Measurements from ENCODE around the gene PKD1L1. TPM values are rescaled to one million over a fixed set of nuclear protein-coding genes. Genes with fewer than 3 reads are reported as not detected.
"Not testable (repeated sequence)": the region's sequence is repeated elsewhere in the genome, so short reads cannot be mapped to it uniquely, and the experiment has no call there.

PKD1L1 gene
- total RNA-seq, 1 donor from 2014 or later = 0.12 TPM

DNA sequence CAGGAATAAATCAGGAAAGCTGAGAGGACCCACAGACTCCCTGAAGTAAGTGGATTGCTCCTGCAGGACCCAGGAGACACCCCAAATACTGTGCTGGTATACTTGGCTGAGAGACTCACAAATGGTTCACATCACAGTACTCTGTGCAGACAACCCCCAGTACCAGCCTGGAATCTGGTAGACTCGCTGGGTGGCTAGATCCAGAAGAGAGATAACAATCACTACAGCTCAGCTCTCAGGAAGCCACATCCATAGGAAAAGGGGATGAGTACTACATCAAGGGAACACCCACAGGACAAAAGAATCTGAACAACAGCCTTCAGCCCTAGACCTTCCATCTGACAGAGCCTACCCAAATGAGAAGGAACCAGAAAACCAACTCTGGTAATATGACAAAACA lies 31.8 kb downstream of the PKD1L1 start:
- peaks cover 29% of the 10 kb centered on the region for H3K27me3 Mint-ChIP-seq
- H3K4me1 Mint-ChIP-seq; H3K36me3 Mint-ChIP-seq (ENCODE audit: low read depth); intact Hi-C loops (cut with micrococcal nuclease); DNase-seq; H3K9me3 Mint-ChIP-seq; H3K4me3 Mint-ChIP-seq; H3K27ac Mint-ChIP-seq: not testable (repeated sequence)

DNA sequence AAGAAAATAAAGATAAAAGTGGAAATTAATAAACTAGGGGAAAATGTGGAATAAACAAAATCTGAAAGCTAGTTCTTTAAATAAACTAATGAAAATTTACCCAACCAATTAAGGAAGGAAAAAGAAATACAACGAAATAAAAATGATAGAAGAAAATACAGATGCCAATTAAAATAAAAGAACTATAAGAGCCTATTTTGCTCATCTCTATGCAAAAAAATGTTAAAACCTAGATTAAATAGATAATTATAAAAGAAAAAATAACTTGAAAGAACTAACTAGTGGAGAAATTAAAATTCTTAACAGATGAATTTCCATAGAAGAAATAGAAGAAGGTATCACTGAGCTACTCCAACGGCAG lies 32.7 kb downstream of the PKD1L1 start:
- intact Hi-C loops (cut with micrococcal nuclease) = no loop called here
- no peaks in the 10 kb centered on the region for H3K36me3 Mint-ChIP-seq (ENCODE audit: low read depth)
- no peaks in the 10 kb centered on the region for H3K9me3 Mint-ChIP-seq
- no peaks in the 10 kb centered on the region for H3K4me1 Mint-ChIP-seq
- no peak for DNase-seq
- peaks cover 25% of the 10 kb centered on the region for H3K27me3 Mint-ChIP-seq
- H3K4me3 Mint-ChIP-seq = no peak overlapping the region
- no peak overlapping the region for H3K27ac Mint-ChIP-seq

DNA sequence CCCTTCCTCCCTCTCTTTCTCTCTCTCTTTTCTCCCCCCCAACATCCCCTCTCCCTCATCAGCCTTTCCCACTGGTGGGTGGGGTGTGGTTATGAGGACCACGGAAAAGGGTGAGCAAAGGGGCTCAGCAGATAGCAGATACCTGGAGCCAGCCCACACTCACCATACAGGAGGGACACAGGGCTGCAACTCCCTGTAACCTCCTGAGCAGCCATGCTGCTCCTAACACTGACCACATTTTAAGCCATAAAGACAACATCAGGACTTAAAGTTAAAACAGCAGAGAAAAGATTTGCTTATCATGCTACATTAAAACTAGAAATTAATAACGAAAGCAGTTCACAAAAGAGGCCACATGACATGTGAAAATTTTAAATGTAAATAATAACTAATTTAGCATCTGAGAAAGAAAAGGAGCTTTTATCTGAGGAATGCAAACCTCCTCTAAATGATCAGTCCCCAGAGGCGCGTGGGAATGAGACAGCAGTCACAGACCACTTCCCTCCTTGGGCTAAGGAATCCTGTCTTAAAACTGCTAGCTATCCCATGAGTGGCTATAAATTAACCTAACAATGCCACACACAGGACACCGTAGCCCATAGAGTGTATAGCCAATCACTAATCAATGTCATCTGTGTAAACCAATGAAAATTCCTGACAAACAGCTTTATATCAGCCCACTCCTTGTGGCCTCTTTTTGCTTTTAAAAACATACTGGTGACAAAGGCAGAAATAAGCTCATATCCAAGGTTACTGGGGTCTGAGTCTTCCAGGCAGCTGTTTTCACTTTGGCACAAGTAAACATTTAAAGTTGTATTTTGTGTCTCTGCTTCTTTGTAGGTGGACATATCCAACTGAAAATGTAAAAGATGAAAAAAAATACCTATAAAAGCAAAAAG lies 33.3 kb downstream of the PKD1L1 start:
- Mint-ChIP-seq H3K27me3 (peaks cover 25% of the 10 kb centered on the region), H3K27ac (no peak overlapping the region), H3K4me1 (no peaks in the 10 kb centered on the region), H3K4me3 (no peak overlapping the region), H3K9me3 (no peaks in the 10 kb centered on the region), H3K36me3 (ENCODE audit: low read depth) (no peaks in the 10 kb centered on the region)
- no peak for DNase-seq
- intact Hi-C loops (cut with micrococcal nuclease) = no loop called here

DNA sequence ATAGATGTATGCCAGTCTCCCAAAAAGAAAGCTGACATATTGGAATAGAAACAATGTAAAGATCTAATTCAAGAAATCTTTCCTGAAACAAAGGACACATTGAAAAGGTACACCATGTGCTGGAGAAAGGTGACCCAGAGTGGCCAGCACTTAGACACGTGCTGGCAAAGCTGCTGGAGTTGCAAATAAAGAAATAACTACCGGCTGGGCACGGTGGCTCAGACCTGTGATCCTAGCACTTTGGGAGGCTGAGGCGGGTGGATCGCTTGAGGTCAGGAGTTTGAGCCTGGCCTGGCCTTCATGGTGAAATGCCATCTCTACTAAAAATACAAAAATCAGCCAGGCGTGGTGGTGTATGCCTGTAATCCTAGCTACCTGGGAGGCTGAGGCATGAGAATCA lies 35.9 kb downstream of the PKD1L1 start:
- Mint-ChIP-seq H3K27me3 (peaks cover 19% of the 10 kb centered on the region), H3K4me3 (no peak overlapping the region), H3K4me1 (no peaks in the 10 kb centered on the region), H3K27ac (no peak overlapping the region), H3K36me3 (ENCODE audit: low read depth) (no peaks in the 10 kb centered on the region), H3K9me3 (no peaks in the 10 kb centered on the region)
- intact Hi-C loops (cut with micrococcal nuclease) = no loop called here
- DNase-seq = no peak

DNA sequence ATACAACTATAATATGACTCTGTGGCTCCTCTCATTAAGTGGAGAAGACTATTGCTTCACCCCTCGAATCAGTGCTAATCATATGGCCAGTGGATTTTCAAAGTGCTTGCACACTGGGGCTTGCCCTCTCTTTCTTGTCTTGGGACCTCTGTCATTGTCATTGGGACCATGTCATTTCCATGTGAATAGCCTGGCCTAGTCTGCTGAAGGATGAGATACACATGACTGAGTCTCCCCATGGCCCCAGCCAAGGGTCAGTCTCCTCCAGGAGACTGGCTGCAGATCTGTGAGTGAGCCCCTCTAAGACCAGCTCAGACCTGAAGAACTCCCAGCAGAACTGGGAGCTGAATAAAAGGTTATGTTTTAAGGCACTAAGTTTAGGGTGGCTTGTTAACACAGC lies 39.5 kb downstream of the PKD1L1 start:
- Mint-ChIP-seq H3K4me3 (no peak overlapping the region), H3K27me3 (peaks cover 6% of the 10 kb centered on the region), H3K4me1 (no peaks in the 10 kb centered on the region), H3K9me3 (no peaks in the 10 kb centered on the region), H3K27ac (no peak overlapping the region), H3K36me3 (ENCODE audit: low read depth) (no peaks in the 10 kb centered on the region)
- intact Hi-C loops (cut with micrococcal nuclease) = no loop called here
- no peak for DNase-seq

DNA sequence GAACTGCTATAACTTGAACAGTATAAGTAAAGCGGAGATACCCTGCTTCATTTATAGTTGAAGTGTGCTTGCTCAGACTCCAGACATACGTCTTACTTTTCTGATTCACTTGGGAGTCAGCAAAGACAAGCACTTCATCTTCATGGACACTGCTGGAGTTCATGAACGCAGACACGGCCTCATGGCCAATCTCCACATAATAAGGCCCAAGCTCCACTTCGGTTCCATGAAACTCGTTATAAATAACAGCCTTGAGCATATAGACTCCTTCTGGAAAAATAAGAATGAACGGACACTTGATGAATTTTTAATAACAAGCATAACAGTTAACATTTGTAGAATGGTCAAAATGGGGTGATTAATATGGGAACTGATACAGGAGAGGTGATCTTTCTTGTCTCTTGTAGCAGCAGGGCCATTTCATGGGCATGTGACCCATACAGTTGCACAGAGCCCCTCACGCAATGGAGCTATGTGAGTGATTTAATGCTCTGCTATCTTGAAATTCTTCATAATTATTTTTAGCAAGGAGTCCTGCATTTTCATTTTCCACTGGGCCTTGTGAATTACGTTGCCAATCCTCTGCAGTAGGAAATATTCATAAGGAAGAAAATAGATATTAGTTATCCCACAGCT lies 40.2 kb downstream of the PKD1L1 start:
- Mint-ChIP-seq H3K27me3 (peaks cover 4% of the 10 kb centered on the region), H3K4me1 (no peaks in the 10 kb centered on the region), H3K4me3 (no peak overlapping the region), H3K36me3 (ENCODE audit: low read depth) (no peaks in the 10 kb centered on the region), H3K27ac (no peak overlapping the region), H3K9me3 (no peaks in the 10 kb centered on the region)
- DNase-seq = no peak
- intact Hi-C loops (cut with micrococcal nuclease) = no loop called here

DNA sequence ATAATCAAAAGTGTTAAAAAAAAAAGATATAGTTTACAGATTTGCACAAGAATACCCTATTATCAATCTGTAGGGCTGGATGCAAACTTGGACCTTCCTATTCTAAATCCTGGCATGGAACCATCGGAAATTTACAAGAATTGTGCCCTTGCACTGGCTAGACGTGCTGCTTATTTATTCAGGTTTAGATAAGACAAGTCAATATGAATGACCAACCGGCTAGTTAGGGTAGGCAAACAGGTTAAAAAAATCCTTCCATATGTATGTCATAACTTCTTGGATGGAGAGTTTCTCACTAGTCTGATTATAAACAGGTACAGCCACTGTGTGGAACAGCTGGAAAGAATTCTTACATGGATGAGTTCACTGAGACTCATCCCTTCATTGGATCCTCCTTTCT lies 41.4 kb downstream of the PKD1L1 start:
- no peaks in the 10 kb centered on the region for H3K27me3 Mint-ChIP-seq
- no peak overlapping the region for H3K27ac Mint-ChIP-seq
- intact Hi-C loops (cut with micrococcal nuclease) = no loop called here
- no peak overlapping the region for H3K4me3 Mint-ChIP-seq
- H3K4me1 Mint-ChIP-seq = no peaks in the 10 kb centered on the region
- no peaks in the 10 kb centered on the region for H3K9me3 Mint-ChIP-seq
- DNase-seq = no peak
- no peaks in the 10 kb centered on the region for H3K36me3 Mint-ChIP-seq (ENCODE audit: low read depth)

DNA sequence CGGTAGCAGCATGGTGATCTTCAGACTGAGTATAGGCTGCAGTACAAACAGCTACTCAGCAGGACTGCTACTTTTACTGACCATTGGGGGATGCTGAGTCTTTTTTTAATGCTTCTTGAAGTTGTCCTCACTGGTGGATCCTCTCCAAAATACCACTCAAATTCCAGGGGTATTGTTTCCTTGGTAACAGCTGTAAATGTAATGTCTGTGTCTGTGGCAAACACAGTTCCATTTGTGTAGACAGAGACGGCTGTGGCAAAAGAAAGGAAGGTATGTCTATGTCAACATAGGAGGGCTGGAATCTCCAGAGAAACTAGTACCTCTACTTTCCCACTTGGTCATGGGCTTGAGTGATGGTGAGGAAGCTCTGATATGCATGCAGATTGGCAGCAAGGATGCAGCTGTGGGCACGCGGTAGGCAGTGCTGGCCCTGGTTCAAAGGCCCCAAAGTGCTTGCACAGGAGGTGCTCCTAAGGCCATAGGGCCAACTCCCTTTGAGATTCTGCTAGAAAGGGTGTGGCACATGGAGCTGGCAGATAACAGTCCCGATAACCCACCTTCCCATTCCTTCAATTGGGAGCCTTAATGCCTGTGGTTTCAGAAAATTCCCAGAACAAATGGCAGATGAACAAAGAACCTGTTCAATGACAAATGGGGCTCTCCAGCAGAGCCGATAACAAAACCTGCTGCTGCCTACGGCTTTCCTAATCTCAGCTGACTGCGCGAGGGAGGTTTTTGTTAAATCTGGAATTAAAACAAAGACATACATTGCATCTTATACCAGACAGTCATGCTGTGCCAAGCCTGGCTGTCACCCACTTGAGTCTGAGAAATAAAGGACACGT lies 43.0 kb downstream of the PKD1L1 start:
- no peaks in the 10 kb centered on the region for H3K4me1 Mint-ChIP-seq
- H3K27ac Mint-ChIP-seq = no peak overlapping the region
- no peaks in the 10 kb centered on the region for H3K9me3 Mint-ChIP-seq
- H3K27me3 Mint-ChIP-seq = no peaks in the 10 kb centered on the region
- no peak for DNase-seq
- no peak overlapping the region for H3K4me3 Mint-ChIP-seq
- intact Hi-C loops (cut with micrococcal nuclease) = no loop called here
- no peaks in the 10 kb centered on the region for H3K36me3 Mint-ChIP-seq (ENCODE audit: low read depth)

DNA sequence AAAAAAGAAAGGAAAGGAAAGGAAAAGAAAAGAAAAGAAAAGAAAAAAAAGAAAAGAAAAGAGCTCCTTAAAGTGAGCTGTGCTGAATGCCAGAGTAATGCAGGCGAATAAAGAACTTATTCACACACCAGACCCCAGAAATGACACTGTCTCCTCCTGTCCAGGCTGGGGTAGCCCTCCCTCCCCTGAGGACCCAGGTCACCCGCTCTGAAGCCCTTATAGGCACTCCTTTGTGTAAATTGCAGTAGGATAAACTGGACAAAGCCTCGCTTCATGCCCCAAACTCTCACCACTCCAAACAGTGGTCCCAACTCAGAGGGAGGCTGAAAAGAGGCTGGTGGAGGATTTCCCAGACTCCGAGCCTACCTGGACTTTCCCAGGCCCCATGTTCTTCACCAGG lies 46.3 kb downstream of the PKD1L1 start:
- Mint-ChIP-seq H3K9me3 (no peaks in the 10 kb centered on the region), H3K36me3 (ENCODE audit: low read depth) (no peaks in the 10 kb centered on the region), H3K4me3 (no peak overlapping the region), H3K27me3 (peaks cover 7% of the 10 kb centered on the region), H3K4me1 (no peaks in the 10 kb centered on the region), H3K27ac (no peak overlapping the region)
- DNase-seq = no peak
- intact Hi-C loops (cut with micrococcal nuclease) = no loop called here

DNA sequence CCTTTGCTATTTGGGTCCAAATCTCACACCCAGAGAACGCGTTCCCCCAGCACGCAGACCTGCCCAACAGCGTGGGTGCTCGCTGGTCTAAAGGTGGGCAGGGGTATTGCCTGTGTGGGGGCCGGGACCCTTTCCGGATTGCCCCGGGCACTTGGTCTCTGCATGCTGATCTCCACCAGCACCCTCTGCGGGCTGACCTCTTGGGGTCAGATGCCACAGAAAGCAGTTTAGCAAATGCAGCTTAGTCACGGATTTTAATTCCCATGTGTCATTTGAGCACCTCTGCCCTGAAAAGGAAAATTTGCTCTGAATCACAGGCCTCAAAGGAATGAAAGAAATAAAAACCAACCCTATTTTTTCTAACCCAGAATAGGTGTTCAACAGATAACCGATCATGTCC lies 46.7 kb downstream of the PKD1L1 start:
- no peak overlapping the region for H3K4me3 Mint-ChIP-seq

DNA sequence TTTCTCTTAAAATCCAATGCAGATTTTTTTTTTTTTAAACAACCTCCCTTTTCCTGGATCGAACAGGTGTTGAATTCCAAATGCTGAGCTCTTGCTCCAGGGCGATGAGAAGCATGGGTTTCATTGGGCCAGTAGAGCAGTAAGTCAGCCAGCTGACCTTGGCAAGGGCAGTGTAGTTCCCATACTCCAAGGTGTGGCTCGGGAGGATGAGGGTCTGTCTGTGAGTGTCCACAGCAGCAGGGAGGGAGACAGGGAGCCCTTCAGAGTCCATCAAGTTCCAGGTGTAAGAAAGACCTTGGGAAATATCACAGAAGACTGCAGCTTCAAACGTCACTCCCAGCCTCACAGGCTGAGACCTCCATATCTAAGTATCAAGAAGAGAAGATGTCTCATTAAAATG lies 50.4 kb downstream of the PKD1L1 start:
- peaks cover 7% of the 10 kb centered on the region for H3K27me3 Mint-ChIP-seq
- intact Hi-C loops (cut with micrococcal nuclease) = no loop called here
- H3K4me1 Mint-ChIP-seq = no peaks in the 10 kb centered on the region
- H3K9me3 Mint-ChIP-seq = no peaks in the 10 kb centered on the region
- no peak overlapping the region for H3K4me3 Mint-ChIP-seq
- H3K36me3 Mint-ChIP-seq (ENCODE audit: low read depth) = no peaks in the 10 kb centered on the region
- DNase-seq = no peak
- no peak overlapping the region for H3K27ac Mint-ChIP-seq

More for the DNA sequence above, 46.7 kb downstream of the PKD1L1 start:
- peaks cover 7% of the 10 kb centered on the region for H3K27me3 Mint-ChIP-seq
- no peaks in the 10 kb centered on the region for H3K4me1 Mint-ChIP-seq
- no peaks in the 10 kb centered on the region for H3K36me3 Mint-ChIP-seq (ENCODE audit: low read depth)
- H3K9me3 Mint-ChIP-seq = no peaks in the 10 kb centered on the region
- intact Hi-C loops (cut with micrococcal nuclease) = no loop called here
- DNase-seq = no peak
- H3K27ac Mint-ChIP-seq = no peak overlapping the region

DNA sequence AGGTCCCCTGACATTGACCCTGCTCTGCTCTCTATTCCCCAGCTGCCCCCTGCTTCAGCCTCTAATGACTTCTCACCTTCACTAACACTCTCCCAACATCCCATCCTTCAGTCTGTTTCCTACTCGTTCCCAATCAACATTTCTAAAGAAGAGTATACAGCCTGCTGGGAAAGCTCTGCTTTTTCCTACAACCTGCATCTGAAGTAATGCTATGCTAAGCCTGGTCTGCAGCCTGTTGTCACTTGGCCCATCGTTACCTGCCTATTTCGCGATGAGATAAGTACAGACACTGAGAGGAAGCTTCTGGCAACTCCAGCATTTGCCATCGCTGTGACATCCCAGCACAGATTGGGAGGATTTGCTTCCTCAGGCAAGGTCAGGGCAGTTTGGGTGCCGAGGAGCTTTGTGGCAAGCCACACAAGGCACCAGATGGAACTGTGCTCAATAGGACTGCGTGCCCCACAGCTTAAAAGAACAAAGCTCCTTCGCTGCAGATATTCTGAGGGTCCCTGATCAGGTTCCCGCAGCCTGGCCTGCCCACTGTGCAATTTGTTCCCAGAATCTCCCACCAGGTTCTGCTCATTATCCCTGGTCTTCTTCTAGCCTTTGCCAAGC lies 51.4 kb downstream of the PKD1L1 start:
- Mint-ChIP-seq H3K36me3 (ENCODE audit: low read depth) (no peaks in the 10 kb centered on the region), H3K27me3 (peaks cover 7% of the 10 kb centered on the region)

DNA sequence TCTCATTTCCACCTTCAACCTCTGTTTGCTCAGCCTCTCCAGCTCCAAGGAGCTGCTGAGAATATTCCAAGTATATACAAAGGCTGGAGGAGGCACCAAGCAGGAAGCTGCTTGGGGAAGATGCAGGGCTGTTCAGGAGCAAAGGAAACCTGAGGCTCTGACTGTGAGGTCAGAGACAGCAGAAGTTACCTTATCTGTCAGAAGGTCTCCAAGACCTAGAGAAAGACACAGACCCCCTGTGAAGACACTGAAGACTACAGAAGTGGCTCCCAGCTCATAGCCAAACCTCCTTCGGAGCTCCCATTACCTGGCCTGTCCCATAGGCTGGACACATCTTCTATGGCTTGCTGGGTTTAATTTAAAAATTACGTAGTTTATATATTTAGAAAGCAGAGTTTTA lies 53.2 kb downstream of the PKD1L1 start:
- H3K27me3 Mint-ChIP-seq = peaks cover 7% of the 10 kb centered on the region
- H3K4me3 Mint-ChIP-seq = no peak overlapping the region
- H3K4me1 Mint-ChIP-seq = no peaks in the 10 kb centered on the region

More for the DNA sequence above, 51.4 kb downstream of the PKD1L1 start:
- Mint-ChIP-seq H3K4me3 (no peak overlapping the region), H3K9me3 (no peaks in the 10 kb centered on the region), H3K27ac (no peak overlapping the region), H3K4me1 (no peaks in the 10 kb centered on the region)
- no peak for DNase-seq
- intact Hi-C loops (cut with micrococcal nuclease) = no loop called here

More for the DNA sequence above, 53.2 kb downstream of the PKD1L1 start:
- no peaks in the 10 kb centered on the region for H3K9me3 Mint-ChIP-seq
- no peak overlapping the region for H3K27ac Mint-ChIP-seq
- DNase-seq = no peak
- no peaks in the 10 kb centered on the region for H3K36me3 Mint-ChIP-seq (ENCODE audit: low read depth)
- intact Hi-C loops (cut with micrococcal nuclease) = no loop called here

All from activated CD4-positive, alpha-beta T cell treated with anti-CD3 and anti-CD28 coated beads, Interleukin-2, amount 10 ng/mL, durations not matched to agents 24 days and 14 days (primary cell).